Umbilical cord (tissue), 2 donors: Measurements from ENCODE around the gene CLSTN2. TPM values are rescaled to one million over a fixed set of nuclear protein-coding genes. Genes with fewer than 3 reads are reported as not detected.

Source experiments
- DNase-seq: peaks from one replicate; pipeline ENCODE4 v3.0.0-alpha.2; 2015; ENCODE audit warnings: low spot score
- total RNA-seq: library from RNA; depleted of rRNA; stranded (reverse); fragments of >200 nt; gene quantifications from one replicate; pipeline ENCODE4 v1.2.3, GENCODE V29; 2014; ENCODE audit warnings: low replicate concordance; ENCODE audit not compliant: insufficient read depth

Gene CLSTN2
- total RNA-seq, 1 donor from 2014 or later = 8.9 TPM

DNA sequence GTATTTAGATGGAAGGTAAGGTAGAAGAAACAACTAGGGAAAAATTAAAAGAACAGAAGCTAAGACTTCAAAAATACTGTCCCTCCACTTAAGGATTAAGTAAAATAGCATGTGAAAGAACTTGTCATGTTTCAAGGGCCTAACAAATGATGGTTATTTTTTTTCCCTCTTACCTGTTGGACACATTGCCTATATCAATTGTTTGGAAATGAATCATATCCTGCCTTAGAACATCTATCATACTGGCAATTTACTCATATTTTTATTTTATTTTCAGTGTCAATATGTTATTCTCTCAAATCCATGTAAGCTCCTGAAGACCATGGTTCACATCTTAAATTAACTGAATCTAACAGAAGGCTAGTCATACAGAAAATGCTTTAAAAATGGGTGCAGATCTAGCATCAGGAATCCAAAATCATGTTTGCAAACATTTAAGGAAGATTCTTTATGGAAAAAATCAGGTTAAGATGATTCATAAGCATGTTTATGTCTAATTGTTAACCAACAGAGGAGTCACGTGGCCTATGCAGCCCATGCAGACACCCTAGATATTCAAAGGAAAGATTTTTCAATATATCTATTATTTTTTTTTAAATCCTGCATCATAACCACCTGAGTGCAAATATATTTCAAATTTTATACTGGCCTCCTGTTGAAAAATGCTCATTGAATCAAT lies 607.1 kb downstream of the CLSTN2 start:
- no peak for DNase-seq

DNA sequence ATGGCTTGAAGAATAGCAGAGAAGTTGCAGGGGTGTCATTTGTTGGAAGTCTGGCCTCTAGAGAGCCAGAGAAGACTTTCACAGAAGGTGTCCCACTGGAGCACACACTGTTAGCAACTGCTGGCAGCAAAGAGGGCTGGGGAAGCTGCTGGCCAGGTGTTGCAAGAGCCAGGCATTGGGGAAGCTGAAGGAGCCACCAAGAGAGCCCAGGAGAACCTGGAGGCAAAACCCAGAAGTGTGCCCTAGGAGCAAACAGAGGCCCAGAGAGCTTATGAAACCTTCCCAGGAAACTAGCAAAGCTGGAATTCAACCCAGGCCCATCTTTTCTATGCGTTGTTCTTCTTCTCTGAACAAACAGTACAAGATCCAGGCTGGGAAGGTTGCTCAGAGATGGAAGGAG lies 610.2 kb downstream of the CLSTN2 start:
- DNase-seq = no peak

DNA sequence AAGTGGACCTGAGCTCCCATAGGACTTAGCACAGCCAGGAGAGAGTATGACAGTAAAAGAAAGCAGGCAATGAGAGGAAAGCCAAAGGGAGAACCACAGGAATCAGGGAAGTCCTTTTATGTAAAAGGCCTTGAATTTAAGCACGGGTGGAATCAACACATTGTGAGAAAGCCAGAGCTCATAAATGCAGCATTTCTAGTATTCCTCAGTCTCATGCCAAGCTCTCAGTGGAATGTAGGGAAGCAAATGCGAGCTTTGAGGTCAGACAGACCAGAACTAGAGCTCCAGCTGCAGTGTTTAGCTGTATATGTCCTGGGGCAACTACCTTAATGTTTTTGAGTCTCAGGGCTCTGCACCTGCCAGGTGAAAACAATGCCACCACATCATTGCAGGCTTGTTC lies 610.8 kb downstream of the CLSTN2 start:
- peak; percentile 91 for DNase-seq

DNA sequence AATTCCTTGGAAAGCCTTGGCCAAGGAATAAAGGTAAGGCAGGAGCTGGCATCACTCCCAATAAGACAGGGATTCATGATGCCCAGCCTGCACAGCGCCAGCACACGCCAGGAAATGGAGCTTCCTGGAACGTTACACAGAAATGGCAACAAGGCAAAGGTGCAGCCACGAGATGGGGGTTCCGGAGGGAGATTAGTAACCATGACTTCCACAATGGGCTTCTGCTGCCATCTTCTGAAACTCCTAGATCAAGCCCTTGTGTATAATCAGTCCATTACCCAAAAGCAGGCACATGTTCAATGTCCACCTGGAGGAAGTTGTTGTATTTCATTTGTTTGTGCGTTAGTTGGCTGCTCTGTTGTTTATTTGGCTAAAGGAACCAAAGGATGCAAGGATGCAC lies 611.7 kb downstream of the CLSTN2 start:
- no peak for DNase-seq

DNA sequence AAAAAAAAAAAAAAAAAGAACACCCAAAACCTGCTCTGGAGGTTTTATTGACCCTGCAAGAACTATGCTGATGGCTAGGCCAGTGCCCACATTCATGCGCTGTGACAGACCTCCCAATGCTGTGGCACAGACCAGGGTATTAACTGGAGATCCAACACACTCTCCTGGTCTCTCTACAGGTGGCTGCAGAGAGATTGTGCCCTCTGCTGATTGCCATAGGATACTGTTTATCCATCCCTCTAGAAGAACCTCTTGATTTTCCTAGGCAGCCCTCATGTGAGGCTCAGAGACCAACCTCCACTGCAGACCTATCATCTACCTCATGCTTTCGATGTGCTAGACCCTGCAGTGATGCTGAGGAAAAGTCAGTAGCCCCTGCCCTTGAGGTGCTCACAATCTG lies 617.4 kb downstream of the CLSTN2 start:
- DNase-seq = no peak

DNA sequence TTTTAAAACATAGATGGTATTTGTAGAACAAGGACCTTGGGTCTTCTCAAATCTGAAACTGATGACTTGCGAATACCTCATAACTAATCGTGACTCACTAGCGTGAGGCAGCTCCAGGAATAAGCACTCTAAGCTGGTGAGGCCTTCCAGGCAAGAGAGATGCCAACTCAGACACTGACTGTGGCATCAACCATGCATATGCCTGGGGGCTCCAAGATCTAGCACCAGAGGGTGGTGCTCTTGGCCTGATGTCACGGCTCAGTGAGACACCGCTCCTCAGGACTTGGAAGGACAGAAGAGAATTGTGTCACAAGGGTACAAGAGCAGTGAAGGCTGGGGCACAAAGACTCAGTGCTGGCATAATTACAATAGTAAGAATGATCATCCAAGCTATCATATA lies 617.9 kb downstream of the CLSTN2 start:
- DNase-seq = no peak

DNA sequence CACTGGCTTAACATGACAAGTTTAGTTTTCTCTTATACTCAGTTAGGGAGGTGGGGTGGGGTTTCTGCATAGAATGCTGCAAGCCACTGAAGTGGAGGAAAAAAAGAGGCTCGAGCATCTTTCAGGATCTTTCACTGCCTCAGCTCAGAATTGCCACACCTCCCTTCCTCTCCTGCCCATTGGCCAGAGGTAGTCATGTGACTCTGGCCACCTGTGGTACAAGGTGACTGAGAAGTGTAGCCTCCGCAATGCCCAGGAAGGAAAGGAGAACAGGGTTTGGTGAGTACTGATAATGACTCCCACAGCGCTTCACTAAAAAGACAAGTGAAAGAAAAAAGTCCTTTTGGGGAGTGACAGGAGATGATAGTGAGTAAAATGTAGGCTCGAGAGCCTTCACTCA lies 618.6 kb downstream of the CLSTN2 start:
- no peak for DNase-seq

DNA sequence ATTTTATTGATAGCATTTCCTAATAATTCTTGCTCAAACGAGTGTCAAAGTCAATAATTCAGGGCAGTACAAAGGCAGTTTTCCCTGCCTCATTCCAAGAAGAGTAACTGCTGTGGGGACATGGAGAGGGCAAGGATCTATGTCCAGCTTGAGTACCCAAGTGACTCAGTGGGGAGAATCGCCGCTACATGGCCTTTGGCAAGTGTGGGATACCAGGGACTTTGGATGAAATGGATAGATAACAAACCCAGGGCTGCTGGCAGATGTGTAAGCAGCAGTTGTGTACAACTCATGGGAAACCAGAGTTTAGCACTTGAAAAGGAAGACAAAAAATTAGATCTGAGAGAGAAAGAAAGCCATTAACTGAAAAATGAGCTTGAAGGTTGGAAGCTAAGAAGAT lies 620.7 kb downstream of the CLSTN2 start:
- DNase-seq = no peak

DNA sequence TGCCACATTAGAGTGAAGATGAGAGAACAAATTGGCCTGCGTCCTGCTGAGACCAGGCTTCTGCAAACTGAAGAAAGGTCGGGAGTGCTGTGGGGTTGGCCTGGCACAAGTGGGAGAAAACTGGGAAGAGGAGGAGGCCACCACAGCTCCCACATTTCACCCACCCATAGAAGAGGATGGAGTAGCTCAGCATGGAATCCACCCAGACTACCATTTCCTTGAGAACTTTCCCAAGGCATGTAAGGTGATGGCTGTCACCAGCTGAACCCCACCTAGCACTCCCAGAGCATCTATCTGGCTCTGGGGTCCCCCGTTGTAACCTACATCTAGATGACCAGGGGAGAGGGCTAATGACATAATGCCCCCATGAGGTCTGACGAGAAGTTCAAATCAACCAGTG lies 622.5 kb downstream of the CLSTN2 start:
- no peak for DNase-seq

DNA sequence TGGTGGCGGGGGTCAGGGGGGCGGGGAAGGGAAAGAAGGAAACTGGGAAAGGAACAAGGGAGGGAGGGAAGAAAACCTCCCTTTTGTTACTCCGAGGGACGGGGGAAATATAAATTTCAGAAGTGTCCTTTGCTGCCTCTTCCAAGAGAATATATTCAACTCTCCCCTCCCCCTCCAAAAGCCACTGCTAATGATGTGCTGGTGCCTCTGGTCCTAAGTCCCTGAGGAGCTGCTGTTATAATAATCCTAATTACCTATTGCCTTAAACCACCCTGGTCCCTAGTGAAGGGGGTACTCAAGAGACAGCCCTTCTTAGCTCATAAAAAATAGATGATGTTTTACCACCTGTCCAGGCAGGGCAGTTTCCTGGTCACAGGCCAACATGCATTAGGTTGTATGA lies 624.6 kb downstream of the CLSTN2 start:
- DNase-seq = no peak

DNA sequence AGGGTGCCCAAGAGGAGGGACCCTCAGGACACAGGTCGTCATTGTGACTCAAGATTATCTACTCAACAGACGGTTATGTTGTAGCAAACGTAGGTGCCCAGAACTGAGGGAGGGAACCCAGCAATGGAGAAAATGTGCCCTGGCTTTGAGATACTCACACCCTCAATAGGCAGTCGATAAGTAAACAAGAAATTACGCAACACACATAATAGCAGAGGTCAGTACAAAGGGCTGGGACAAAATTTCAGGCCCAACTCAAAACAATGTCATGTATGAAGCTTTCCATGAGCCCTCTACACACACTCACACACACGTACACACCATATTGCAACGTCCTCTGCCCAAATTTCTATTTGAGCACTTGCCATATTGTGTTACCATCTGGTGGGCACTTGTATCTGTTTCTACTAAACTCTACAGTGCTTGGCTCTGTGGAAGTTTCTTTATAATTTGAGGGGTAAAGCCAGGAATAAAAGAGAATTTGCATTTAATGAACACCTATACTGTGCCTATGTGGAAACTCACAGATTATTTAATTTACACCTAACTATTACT lies 628.3 kb downstream of the CLSTN2 start:
- no peak for DNase-seq

DNA sequence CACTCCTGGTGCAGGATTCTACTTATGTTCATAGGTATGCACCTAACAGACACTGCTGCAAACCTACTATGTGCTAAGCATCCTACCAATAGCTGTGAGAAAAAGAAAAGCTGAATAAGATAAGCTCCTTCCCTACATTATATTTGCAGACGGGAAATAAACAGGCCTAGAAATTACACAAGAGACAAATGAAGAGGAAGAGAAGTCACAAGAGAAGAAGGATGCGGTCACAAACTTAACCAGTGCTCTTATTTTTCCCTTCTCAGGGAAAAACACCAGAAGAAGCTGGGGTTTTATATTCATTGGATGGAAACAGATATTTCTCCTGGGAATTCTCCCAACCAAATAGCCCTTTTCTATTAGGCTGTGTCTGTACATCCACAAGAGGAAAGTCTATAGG lies 633.1 kb downstream of the CLSTN2 start:
- DNase-seq = no peak

DNA sequence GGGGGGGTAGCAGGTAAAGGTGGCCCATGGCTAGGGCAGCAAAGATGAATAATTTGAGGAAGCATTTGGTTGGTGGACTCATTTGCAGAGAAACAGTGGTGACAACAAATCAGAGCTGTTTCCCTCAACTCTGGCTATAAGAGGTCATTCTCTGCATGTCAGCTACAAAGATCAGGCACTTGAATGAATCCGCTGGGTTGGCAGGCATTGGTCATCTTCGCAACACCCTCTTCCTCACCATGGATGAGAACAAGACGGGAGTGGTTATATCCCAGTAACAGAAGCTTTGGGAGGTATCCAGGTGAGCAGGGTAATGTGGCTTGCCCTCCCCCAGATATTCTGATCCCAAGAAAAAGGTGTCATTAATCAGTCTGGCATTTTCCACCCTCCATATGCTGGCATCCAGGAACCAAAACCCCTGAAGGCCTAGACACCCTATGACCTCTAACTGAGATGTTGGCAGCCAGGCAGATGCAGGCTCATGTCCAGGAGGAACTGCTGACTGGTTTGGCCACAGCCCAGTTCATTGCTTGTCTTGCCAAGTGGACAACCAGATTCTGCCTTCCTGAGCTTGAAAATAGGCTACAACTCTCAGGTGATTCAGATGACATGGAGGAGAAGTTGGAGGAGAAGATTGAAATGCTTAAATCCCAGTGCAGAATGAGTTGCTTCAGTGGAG lies 634.0 kb downstream of the CLSTN2 start:
- no peak for DNase-seq

DNA sequence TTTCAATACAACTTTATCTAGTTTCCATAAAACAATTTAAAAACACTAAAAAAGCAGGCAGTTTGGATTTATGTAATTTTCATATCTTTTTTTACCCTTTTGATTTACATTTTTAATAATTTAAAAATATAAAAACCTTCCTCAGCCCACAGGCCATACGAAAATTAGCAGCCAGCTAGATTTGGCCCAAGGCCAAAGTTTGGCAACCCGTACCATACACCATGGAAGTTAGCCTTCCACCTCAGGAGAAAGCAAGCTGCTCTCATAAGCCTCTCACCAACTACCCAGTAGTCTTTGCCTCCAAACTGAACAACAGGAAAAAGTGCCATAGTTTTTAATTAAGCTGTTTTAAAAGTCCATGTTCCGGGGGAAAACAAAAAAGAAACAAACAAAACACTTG lies 635.6 kb downstream of the CLSTN2 start:
- DNase-seq = no peak

DNA sequence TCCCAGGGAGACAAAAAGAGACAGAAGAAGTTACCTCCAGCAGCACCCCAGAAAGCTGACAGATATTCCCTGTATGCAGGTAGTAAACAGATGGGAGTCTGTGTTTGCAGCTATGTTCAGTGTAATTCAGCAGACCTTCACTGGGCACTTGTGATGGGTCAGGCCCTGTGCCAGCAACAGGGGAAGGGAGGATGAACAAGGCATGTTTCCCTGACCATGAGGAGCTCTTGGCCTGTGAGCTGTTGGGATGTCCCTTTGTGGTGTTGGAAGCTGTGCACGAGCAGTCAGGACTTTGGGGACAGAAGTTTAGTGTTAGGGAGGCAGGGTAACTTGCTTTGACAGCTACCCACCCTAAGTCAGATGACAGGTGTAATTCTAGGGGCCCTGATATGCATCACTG lies 636.9 kb downstream of the CLSTN2 start:
- no peak for DNase-seq

DNA sequence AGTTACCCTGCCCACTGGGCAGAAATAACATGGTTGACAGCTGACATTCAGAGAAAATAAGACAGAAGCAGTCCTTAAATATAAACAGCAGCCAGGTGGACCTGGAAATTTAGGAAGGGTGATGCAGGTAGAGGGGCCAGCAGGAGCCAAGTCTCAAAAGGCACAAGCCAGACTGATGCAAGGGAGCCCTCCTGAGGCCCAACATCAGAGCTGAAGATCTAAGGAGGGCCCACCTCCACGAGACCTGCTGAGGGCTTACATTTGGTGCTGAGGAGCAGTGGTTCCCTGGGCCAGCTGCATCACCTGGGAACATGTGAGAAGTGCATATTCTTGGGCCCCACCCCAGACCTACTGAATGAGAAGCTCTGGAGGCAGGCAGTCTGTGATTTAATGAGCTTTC lies 637.3 kb downstream of the CLSTN2 start:
- no peak for DNase-seq

DNA sequence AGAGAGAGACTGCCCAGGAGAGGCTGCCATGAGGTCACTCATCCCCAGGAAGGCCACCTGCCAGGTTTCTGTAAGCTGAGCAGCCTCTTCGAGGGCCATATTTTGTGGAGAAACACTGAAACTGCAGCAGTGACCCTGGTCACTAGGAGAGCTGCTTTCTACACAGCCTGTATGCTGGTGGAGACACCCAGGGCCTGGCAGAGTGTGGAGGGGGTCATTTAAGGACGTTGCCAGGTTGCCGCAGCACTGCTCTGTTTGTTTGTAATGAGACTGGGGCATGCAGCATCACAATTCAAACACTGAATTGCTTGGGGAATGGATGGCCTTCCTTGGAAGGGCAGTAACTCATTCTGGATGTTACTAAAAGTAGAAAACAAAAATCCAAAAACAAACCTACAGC lies 638.0 kb downstream of the CLSTN2 start:
- DNase-seq = no peak

DNA sequence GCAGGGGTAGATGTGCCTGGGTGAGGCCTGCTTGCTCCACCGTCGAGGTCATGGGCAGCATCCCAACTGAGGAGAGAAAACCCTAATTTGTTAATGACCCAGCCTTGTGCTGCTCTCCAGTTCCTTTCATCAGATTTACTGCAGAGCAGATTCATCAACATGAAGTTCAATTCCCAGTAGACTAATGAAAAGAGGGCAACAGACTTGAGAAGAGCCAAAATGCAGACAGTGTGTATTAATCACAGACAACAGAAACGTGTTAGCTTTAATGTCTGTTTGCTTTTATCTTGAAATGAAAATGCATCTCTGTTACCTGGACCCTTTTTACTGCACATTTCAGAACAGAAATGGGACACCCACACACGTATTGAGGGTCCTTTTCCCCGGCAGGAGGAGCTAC lies 639.4 kb downstream of the CLSTN2 start:
- no peak for DNase-seq

DNA sequence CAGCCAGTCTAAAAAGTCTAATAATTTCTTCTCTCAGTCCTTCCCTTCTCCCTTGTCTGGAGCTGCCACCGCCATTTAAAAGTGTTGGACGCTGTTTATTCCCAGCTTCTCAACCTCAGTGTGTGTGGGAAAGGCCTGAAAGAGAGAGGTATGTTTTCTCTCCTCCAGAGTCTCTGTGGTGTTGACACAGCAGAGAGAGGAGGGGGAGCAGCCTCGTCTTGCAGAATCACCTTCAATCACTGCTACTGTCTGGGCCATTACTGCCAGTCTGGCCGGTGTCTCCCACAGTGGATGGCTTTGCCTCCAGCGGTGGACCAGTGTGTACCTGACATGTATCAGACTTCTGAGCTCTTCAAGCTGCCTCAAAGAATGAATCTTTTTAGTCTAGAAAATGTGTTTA lies 641.5 kb downstream of the CLSTN2 start:
- no peak for DNase-seq

DNA sequence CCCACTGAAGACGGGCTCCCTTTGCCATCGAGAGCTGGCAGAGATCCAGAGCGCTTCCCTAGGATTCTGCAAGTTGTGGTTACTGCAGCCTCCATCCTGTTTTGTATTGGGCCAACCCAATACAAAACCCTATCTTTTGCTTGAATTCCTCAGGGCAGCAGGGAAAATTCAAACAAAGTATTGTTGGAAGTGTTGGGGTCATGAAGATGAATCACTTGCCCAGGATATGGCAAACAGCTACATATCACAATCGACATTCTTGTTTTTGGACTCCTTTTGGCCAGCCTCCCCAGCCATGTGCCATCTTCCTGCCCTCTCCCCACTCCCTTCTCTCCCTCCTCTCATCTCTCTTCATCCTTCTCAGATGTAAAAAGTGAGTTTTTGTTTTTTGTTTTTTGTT lies 642.9 kb downstream of the CLSTN2 start:
- no peak for DNase-seq

DNA sequence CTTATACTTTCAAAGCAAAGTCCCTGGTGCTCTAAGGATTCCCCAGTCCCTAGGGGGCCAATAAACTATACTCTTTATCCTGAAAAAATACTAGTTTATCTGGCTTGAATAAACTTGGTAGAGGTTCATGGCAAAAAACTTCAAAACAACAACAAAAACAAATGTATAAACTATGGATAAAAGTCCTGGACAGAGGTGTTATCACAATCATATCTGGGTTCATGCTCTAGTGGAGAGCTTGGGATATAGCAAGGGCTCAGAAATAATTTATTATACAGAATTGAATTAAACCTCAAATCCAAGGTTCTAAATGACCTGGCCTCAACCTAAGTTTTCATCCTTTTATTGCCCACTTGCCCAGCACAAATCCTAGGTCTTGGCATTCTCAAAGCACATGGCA lies 644.3 kb downstream of the CLSTN2 start:
- DNase-seq = no peak

DNA sequence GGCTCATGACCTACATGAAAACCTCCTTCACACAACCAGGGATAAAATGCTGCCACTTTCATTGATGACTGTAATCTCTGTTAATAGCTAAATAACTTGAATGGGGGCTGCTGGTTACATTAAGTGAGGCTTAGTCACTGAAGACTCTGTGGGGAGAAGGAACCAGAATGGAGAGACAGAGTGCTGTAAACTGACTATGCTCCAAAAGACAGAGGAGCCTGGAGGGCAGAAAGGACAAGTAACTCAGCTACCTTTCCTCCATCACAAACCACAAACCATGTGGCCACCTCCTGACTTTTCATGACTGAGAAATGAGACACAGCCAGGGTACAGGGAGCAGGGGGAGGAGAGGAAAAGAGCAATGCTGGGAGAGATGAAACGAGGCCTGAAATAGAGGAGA lies 645.8 kb downstream of the CLSTN2 start:
- no peak for DNase-seq

DNA sequence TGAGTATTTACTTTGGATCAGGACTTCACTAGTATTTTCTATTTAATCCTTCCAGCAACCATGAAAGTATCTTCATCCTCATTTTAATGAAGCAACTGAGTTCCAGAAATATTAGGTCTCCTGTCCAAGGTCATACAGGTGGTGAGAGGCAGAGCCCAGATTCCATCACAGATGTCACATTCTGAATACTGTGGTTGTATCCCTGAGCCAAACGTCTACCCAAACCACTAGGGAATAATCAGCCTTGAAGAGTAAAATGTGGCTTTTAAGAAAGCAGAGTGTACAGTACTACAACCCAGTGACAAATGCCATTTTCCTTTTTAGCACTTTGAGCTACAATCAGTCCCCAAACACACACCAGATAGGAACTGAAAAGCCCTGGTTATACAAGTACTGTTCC lies 649.6 kb downstream of the CLSTN2 start:
- DNase-seq = no peak
